ENCODE measurements around the gene AACS.
A peak's percentile ranks its signal among the peaks of the same experiment; 100 is the strongest.
"Not testable (repeated sequence)": the region's sequence is repeated elsewhere in the genome, so short reads cannot be mapped to it uniquely, and the experiment has no call there.

The AACS gene

DNA sequence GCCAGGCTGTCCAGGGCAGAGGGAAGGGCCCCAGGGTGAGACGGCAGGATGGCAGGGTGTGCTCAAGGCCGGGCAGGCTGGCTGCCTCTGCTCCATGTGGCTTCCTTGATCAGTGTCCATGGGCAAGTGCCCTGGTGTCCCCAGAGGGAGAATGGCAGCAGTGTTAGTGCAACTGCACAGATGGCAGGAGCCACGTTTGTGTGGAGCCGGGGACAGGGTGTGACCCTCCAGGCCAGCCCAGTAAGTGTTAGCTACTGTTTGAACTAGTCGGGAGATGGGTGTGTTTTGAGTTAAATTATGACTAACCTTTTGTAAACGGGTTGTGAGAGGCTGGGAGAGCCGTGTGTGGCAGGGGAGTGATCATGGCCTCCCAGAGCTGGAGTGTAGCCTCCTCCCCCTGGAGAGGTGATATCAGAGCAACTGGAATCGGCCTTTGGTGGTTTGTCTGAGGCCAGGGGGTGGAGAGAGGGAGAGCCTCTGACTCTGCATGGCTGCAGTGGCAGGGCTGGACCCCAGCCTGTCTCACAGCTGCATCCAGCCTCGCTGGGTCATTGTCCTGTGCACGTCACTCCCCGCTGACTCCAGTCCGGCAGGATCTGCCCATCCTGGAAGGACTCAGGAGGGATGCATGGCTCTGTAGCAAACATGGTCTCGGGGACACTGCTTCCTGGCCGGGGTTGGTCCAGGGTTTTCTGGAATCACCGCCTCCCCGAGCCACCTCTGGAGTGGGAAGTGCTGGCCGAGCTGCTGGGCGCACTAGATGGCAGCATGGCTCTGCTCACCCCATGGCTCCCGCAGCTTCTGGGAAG is 27.8 kb downstream of the AACS start:
- DNase-seq = no peak

DNA sequence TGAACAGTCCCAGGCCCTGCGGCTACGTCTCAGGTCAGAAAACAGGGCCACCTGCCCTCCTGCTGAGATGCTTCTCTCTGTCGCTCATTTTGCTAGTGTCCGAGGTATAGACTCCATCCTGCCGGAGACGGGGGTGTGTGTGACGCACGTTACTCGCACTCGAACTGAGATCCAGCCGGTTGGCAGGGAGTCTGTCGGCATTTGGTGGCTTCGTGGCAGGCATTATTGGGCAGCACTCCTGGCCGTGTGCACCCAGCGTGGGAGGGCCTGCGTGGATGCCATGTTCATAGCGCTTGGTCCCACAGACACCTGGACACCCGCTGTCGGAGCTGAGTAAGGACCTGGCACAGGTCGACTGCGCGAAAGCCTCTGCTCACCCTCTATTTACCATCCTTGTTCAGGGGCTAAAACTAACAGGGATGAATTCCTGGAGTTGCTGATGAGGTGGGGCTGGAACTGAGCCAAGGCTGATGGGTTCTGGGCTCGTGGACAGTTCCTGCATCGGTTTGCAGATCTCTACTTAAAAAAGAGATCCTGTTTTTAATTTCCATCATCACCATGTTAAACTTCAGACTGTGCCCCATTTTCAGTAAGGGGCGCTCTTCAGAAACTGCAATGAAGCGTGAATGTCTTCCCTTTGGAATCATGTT is 28.6 kb downstream of the AACS start:
- no peak for DNase-seq

DNA sequence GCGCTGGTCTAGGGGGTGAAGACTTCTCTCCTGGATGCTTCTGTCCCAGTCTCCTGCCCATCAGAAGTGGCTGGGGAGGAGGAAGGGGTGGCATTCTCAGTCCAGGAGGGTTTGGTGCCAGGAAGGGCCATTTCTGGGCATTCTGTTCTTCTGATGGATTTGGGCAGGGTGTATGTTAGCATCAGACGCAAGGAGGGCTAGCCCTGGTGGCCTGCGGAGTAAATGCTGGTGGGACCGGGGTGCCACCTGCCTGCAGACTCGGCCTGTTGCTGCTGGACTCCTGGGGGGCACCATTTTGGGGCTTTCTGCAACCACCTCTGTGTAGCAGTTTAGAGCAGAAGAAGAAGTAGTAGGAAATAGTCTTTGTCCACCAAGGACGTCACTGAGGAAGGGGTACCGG is 31.7 kb downstream of the AACS start:
- no peak for DNase-seq

DNA sequence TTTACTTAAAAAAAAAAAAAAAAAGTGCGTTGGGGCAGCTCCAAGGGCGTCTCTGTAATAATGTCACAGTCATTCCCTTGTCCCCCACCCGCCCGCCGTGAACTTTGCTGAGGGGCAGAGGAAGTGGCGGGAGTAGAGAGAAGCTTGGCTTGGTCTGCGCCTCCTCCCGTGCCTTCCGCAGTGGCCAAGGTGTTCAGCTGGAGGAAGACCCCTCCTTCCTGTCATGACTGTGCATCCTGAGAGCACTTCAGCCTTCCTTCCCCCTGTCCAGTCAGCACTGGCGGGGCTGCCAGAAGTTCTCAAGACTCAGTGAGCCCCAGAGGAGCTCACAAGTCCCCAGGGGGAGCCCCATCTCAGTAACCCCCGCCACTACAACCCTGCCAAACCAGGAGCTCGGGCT is 32.2 kb downstream of the AACS start:
- DNase-seq = no peak

DNA sequence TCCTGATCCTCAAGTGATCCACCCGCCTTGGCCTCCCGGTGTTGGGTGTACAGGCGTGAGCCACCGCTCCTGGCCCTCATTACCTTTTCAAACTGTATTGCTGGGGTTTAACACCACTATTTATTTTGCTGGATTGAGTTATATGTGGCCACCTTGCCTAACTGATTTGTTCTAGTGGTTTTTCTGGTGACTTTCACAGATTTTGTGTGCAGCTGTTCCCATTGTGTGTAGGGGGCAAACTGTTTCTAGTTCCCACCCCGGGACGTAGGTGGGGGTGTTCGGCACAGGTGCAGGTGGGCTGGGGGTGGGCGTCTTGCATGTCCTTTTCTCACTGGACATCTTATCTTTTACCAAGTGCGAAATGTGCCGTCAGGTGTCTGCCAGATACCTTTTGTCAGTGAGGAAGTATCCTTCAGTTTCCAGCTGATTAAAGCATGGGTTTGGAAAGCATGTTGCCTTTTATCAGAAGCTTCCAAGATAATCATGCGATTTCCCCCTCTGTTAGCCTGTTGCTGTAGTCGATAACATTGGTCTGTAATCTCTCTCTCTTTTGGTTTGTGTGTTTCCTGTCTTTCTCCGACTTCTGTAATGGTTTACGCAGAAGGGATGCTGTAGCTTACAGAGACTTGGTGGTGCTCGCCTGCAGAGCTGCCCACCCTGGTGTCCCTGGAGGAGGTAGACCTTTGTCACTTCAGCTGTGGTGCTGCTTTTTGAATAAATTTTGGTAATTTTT is 33.6 kb downstream of the AACS start:
- no peak for DNase-seq

DNA sequence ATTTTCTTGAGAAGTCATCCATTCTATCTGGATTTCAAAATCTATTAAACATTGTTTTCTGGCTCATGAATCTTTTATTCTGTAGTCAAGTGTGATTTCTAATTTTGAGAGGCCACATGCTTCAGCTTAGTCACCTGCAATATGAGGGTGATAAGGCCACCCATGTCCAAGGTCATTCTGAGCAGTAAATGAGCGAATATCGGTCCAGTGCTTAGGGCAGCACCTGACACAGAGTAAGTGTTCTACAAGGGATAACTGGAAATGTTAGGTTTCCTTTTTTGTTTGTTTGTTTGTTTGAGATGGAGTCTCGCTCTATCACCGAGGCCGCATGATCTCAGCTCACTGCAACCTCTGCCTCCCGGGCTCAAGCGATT is 34.2 kb downstream of the AACS start:
- DNase-seq = no peak

DNA sequence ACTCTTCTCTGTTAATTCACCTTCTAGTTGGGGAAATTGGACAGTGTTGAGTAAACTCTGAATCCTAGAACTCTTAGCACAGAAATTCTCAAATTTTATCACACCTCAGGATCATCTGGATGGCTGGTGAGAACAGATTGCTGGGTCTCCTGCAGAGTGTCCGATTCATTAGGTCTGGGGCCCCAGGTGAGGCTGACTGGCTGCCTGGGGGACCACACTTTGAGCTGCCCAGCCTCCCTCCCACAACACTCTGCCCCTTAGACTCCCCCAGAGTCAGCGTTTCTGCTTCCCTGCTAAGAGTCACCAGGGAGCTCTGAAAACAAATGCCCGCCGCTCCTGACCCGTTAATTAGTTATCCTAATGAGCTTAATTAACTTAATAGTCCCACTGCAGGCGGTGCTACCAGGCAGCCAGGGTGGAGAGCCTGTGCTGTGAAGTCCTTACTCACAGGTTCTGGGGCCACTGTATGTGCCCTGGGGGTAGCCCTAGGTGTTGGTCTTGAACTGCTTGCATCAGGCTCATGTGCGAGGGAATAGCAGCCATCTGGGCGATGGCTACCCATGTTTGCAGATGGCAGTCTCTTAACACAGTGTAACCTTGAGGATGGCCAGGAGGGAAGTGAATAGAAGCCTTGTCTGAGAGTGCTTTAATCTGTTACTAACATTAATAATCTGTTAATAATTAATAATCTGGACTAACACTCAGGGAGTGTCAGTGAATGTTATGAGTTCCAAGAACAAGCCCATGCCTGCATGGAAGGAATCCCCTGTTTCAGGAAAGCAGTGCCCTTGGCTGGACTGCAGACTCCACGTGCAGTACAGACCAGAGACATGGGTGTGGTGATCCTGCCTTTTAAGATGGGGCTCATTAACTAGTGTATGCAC is 35.6 kb downstream of the AACS start:
- DNase-seq = no peak

DNA sequence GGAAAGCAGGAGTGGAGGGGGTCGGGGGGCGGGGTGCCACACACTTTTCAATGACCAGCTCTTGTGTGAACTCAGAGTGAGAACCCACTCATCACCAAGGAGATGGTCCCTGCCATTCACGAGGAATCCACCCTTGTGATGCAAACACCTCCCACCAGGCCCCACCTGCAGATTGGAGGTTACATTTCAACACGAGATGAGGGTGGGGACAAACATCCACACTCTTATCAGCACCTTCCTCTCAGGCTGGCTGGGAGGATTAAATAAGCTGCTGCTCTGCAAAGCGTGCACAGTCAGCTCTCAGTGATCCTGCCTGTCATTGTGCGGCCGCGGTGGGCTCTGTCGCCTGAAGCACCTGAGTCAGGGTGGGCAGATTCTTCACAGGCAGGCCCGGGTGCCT is 39.7 kb downstream of the AACS start:
- no peak for DNase-seq

DNA sequence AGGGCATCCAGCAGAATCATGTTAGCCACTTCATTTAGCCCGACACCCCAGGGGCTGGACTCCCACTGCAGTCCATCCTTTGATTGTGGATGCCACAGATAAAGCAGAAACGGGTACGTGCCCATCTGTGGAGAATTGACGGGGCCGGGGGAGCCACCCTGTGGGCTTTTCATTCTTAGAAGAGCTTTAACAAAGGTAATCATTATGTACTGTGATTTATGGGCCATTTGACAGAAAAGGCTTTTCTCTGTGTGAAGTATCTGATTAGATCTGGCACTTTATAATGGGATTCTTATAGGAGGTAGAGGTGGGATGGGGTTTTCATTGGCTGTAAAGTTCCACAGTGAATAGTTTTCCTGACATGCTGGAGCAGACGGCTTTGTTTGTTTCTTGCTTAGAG is 40.4 kb downstream of the AACS start:
- peak; percentile 79 for DNase-seq

DNA sequence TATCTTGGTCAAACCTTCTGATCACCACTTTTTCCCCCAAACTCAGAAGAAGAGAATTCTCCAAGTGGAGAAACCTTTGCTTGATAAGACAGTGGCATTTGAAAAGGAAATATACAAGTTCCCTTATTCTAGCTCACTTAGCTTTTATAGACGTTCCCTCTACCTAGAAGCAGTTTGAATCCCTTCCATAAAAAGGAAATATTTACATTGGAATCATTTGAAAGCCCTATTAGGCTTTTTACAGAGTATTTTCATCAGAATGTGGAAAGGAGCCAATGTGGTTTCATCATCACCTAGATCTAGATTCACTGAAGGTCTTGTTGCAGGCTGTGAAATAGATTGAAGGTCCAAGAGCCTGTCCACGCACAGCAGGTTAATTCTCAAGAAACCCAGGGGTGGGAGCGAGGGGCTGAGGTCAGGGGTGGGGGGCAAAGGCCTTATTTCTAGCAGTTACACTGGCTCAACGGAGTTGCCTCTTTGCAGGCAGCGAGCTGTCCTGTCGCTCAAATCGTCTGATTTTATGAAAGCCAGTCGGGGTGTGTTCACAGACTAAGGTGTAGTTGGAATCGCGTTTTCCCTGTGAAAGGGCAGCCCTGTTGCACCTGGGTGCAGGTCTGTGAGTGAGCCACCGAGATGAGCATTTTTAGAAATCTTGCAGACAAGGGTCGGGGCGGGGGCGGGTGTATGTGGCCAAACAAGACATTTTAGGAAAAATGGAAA is 45.6 kb downstream of the AACS start:
- no peak for DNase-seq

DNA sequence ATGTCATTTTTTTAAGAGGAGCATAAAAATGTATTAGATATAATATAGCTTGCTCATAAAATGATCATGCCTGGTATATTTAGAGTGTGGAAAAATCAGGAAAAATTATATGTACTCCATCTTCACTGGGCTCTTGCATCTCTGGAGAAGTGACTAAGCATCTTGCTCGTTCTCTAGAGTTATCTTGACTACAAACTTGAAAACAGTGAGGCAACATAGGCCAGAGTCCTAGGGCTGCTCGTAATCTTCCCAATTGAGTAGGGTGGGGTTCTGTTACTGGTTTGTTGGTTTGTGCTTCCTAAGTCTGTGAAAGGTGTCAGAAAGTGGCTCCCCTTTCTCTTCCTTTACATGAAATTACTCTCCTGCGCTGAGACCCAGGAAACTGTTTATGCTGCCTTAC is 46.2 kb downstream of the AACS start:
- DNase-seq = no peak

DNA sequence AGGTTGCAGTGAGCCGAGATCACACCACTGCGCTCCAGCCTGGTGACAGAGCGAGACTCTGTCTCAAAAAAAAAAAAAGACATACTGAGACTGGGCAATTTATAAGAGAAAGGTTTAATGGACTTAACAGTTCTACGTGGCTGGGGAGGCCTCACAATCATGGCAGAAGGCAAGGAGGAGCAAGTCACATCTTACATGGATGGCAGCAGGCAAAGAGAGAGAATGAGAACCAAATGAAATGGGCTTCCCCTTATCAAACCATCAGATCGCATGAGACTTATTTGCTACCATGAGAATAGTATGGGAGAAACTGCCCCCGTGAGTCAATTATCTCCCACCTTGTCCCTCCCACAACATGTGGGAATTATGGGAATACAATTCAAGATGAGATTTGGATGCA is 47.4 kb downstream of the AACS start:
- DNase-seq = not testable (repeated sequence)

DNA sequence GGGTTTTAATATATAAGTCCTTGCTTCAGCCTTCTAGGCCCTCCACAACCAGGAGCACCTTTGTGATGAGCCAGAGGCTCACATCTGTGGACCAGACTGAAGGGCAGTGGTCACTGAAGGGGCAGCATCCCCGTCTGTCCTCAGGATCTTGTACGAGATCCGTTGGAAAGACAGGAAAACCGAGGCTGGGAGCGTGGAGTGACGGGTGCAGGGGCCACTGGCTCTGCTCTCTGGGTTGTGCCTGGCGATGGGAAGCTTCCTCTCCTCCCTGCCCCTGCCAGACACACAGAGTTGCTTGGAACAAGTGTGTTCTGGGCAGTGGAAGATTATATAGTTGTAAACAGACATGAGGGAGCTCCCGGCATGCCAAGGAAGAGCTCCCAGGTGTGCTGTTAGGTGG is 48.0 kb downstream of the AACS start:
- DNase-seq = no peak

DNA sequence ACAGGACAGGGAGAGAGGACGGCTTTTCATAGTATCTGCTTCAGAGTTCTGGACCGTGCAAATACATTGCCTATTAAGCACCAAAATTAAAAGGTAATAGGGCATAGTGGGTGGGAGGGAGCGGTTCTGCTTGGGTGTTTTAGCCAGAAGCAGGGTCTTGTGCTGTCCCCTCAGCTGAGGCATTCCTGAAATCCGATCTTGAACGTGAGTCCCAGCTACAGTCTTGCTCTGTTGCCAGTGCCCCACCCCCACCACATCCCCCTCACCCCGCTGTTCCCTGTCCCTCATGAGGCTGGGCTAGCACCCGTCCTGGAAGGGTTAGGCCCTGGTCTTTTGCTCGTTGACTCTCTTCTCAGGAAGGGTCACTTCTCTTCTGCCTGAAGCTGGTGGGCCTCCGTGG is 48.6 kb downstream of the AACS start:
- no peak for DNase-seq

DNA sequence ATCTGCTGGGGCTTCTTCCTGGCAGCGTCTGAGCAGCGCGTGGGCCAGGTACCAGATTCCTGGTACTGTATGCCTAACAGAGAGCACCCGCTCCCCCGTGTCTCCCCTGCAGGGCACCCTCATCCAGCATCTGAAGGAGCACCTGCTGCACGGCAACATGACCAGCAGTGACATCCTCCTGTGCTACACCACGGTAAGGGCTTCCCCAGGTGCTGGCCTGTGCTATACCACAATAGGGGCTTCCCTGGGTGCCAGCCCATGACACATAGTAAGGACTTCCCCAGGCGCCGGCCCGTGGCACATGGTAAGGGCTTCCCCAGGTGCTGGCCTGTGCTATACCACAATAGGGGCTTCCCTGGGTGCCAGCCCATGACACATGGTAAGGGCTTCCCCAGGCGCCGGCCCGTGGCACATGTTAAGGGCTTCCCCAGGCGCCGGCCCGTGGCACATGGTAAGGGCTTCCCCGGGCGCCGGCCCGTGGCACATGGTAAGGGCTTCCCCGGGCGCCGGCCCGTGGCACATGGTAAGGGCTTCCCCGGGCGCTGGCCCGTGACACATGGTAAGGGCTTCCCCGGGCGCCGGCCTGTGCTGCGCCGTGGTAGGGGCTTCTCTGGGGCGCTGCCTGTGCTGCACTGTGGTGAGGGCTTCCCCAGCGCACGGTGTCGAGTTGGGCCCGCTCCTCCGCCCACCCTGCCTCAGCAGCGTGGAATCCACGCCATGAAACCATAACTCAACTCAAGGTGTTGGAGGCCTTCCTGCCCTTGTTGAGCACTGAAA is 49.3 kb downstream of the AACS start:
- DNase-seq = no peak

DNA sequence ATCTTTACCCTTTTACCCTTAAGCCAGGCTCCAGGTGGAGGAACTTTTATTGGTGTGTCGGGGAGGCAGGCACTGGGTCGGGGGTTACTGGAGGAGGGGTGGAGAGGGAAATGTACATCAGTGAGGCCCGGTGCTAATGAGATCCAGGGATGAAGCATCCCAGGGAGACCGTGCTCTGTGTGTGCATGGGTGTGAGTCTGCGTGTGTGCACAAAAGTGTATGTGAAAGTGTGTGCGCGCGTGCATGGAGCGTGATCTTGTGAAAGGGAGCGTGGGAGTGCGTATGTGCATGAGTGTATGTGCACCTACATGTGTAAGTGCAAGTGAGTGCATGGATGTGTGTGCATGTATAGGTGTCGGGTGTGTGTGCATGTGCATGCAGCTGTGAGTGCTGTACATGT is 55.3 kb downstream of the AACS start:
- DNase-seq = no peak

DNA sequence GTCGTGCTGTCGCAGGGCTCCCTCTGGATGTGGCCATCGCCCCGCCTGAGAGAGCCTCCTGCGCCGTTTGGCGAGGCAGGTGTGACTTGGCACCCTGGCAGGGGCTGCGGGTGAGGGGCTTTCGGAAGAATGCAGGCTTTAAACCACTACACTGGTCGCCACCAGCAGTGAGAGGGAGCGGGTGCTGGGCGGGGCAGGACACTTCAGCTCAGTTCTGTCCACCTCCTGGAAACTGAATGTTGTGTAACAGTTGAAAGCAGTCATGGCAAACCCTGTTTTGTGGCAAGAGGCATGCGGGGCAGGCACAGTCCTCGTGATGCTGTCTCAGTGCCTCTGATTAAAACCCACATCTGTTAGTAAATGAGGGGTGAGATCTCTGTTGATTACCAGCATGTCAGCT is 55.9 kb downstream of the AACS start:
- DNase-seq = no peak

DNA sequence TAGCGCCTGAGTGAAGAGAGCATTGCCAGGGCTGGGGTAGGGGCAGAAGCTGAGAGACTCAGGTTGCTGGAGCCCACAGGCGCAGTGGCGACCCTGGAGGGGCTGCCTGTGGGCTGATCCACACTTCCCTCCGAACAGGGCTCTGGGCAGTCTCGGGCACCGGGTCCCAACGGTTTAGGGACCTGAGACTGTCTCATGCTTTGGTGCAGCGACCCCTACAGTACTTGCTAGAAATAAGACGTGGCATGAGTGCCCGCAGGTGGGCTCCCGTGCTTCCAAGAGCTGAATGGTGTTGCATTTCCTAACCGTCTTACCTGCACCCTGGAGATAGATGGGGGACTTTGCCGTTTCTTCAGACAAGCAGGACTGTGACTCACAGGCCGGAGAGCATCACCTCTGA is 57.4 kb downstream of the AACS start:
- DNase-seq = no peak

DNA sequence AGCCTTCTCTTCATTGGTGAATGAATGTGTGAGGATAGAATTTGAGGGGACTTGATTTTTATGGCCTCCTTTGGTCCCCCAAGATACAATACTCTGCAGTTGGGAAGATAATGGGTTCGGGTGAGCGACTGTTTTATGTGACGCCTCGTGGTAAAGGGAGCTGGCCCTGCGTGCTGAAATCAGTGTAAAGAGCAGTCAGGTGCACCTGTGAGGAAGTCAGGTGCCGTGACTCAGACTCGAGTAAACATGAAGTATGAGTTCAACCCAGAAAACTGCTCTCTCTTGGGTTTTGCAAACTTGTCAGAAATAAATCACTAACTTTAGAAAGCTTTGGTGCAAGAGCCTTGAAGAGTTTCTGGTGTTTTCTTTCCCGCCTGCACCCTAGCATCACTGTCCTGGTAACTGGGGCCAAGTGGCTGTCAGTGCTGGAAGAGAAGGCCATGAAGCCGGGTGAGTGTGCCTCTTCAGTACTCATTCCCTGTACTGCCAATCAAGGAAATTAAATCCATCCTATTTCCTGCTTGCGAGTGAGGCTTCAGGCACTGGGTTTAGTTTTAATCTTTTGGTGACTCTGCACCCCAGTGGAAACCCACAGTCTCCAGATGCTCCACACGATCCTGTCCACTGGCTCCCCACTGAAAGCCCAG is 59.2 kb downstream of the AACS start:
- DNase-seq = no peak

DNA sequence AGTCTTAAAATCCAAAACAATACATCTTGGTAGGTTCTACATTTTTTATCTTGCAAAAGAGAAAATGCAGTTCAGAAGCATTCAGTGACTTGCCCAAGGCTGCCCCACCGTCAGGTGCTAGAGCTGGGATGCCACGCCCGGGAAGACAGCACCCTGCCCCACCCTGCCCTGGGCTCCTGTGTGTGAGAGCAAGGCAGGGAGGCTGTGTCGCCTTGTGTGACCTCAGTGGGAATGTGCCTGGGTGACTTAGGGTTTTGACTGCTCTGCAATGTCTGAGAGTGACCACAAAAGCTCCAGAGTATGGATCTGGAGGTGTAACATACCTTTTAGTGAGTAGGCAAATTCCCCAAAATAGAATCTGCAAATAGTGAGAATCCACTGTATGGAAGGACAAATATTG is 60.0 kb downstream of the AACS start:
- no peak for DNase-seq
